Bronchial smooth muscle cell (primary cell): ENCODE results near the gene MTF1. TPM values are rescaled to one million over a fixed set of nuclear protein-coding genes. Genes with fewer than 3 reads are reported as not detected.

Source experiments
- total RNA-seq: library from RNA; depleted of rRNA; stranded (reverse); fragments of >200 nt; gene quantifications from 2 replicates; pipeline ENCODE4 v1.2.1, GENCODE V29; 2014

Gene MTF1
- 1.7 and 2.1 TPM in 2 replicates for total RNA-seq

GRCh38 chr1:37859507-37860345 is at the start of gene MTF1:
Gene MTF1, minus strand, starts transcription at chr1:37859592. Its CDS starts 1,934 bp downstream, at chr1:37857658.

GRCh38 chr1:37807555-37808368 is 51.6 kb downstream of the MTF1 start, which contains the start of the genes C1orf122 and YRDC:
Gene C1orf122, plus strand, starts transcription at chr1:37807790. Its CDS starts 615 bp downstream, at chr1:37808405.
Gene YRDC, minus strand, starts transcription at chr1:37808208. Its CDS starts 28 bp downstream, at chr1:37808180.

GRCh38 chr1:37793773-37794371 is 65.5 kb downstream of the MTF1 start, which contains the start of gene MANEAL:
Gene MANEAL, plus strand, starts transcription at chr1:37793847. Its CDS starts 336 bp downstream, at chr1:37794183.

GRCh38 chr1:37764888-37765441 is 94.4 kb downstream of the MTF1 start, which contains the start of gene EPHA10:
Gene EPHA10, minus strand, starts transcription at chr1:37765120. Its CDS starts 54 bp downstream, at chr1:37765066.

Other genes starting within 250 kb of the MTF1 start
- 0.16 and 1.8 TPM in 2 replicates for gene RSPO1, start 224.7 kb downstream of the MTF1 start, total RNA-seq
- 0.26 and 1.1 TPM in 2 replicates for gene CDCA8, start 167.1 kb downstream of the MTF1 start, total RNA-seq
- gene EPHA10, start 94.5 kb downstream of the MTF1 start, total RNA-seq, result under 0.01 TPM in 1 of 2 replicates, not detected in the other
- 0.32 and 1.8 TPM in 2 replicates for gene MANEAL, start 65.7 kb downstream of the MTF1 start, total RNA-seq
- 6.5 and 18.4 TPM in 2 replicates for gene C1orf122, start 51.8 kb downstream of the MTF1 start, total RNA-seq
- gene YRDC, start 51.4 kb downstream of the MTF1 start, total RNA-seq, result 5.8 TPM in 2 replicates
- gene INPP5B, start 87.5 kb upstream of the MTF1 start, total RNA-seq, result 22.5 and 37.4 TPM in 2 replicates
- 82.2 and 95.7 TPM in 2 replicates for gene SF3A3, start 130.4 kb upstream of the MTF1 start, total RNA-seq
- 11.5 and 11.6 TPM in 2 replicates for gene FHL3, start 145.9 kb upstream of the MTF1 start, total RNA-seq
- gene UTP11, start 153.1 kb upstream of the MTF1 start, total RNA-seq, result 16.5 and 25.5 TPM in 2 replicates
- 0.16 and 0.17 TPM in 2 replicates for gene POU3F1, start 187.2 kb upstream of the MTF1 start, total RNA-seq